Measurements from ENCODE around the gene SIRT5.

DNA sequence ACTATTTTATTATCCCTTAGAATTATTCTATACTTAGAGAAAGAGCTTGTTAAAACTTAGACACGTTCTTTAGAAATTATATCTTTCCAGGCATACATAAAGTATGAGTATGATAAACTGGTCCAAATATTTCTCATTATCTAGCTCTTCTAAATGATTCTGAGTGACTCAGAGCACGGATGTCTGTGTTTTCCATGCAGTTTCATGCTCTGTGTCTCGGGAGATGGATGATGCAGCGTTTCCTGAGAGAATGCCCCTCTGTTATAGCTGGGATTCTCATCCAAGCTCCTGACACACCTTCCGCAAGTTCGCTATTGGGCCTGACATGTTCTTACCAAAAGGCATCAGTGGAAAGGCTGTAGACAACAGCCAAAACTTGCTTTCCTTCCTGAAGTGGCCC, 19.3 kb downstream of the SIRT5 start:
- TF ChIP-seq, protein P1, sequence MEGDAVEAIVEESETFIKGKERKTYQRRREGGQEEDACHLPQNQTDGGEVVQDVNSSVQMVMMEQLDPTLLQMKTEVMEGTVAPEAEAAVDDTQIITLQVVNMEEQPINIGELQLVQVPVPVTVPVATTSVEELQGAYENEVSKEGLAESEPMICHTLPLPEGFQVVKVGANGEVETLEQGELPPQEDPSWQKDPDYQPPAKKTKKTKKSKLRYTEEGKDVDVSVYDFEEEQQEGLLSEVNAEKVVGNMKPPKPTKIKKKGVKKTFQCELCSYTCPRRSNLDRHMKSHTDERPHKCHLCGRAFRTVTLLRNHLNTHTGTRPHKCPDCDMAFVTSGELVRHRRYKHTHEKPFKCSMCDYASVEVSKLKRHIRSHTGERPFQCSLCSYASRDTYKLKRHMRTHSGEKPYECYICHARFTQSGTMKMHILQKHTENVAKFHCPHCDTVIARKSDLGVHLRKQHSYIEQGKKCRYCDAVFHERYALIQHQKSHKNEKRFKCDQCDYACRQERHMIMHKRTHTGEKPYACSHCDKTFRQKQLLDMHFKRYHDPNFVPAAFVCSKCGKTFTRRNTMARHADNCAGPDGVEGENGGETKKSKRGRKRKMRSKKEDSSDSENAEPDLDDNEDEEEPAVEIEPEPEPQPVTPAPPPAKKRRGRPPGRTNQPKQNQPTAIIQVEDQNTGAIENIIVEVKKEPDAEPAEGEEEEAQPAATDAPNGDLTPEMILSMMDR (IDR thresholded peaks at IDR 0.05): no peak
- no peak for TF ChIP-seq POLR2A (IDR thresholded peaks at IDR 0.05)

Measured in body of pancreas (tissue), 4 donors.